HEK293 (cell line): ENCODE results near the gene EGFLAM.

Experiments used
- CTCF ChIP-seq: fragments of 450-650 bp; formaldehyde crosslinking; IDR thresholded peaks from 2 replicates; pipeline ENCODE4 v1.5.1; 2016; ENCODE audit warnings: missing biosample characterization, missing genetic modification characterization
- HOXD13 ChIP-seq: sonication (generic); formaldehyde crosslinking; IDR thresholded peaks from 2 replicates; pipeline ENCODE4 v1.8.0; 2022; ENCODE audit warnings: missing genetic modification reagents, borderline replicate concordance
- PBX3 ChIP-seq: sonication (generic); formaldehyde crosslinking; IDR thresholded peaks from 2 replicates; pipeline ENCODE4 v1.8.1; 2022; ENCODE audit warnings: mild to moderate bottlenecking, moderate library complexity, missing genetic modification reagents
- RBAK ChIP-seq: fragments of 450-650 bp; formaldehyde crosslinking; IDR thresholded peaks from 2 replicates; pipeline ENCODE4 v1.5.1; 2016; ENCODE audit warnings: missing biosample characterization, missing genetic modification characterization
- SETDB1 ChIP-seq: IDR thresholded peaks from one replicate; pipeline ENCODE4 v1.6.1; 2017; ENCODE audit warnings: mild to moderate bottlenecking, low read length, moderate library complexity, mixed read lengths; ENCODE audit not compliant: insufficient read length
- SP7 ChIP-seq: fragments of 450-650 bp; formaldehyde crosslinking; IDR thresholded peaks from 2 replicates; pipeline ENCODE4 v1.5.1; 2016; ENCODE audit warnings: missing biosample characterization, missing genetic modification characterization
- WT1 ChIP-seq: fragments of 450-650 bp; formaldehyde crosslinking; IDR thresholded peaks from 2 replicates; pipeline ENCODE4 v1.5.1; 2016; ENCODE audit warnings: missing biosample characterization, missing genetic modification characterization
- YY1 ChIP-seq: fragments of 450-650 bp; formaldehyde crosslinking; IDR thresholded peaks from 2 replicates; pipeline ENCODE4 v1.5.1; 2018; ENCODE audit warnings: missing biosample characterization, missing genetic modification characterization
- ZNF10 ChIP-seq: fragments of 450-650 bp; formaldehyde crosslinking; IDR thresholded peaks from 2 replicates; pipeline ENCODE4 v1.5.1; 2017; ENCODE audit warnings: missing biosample characterization, missing genetic modification characterization
- ZNF561 ChIP-seq: fragments of 450-650 bp; IDR thresholded peaks from 2 replicates; pipeline ENCODE4 v1.5.1; 2018; ENCODE audit warnings: missing biosample characterization, missing genetic modification characterization, borderline replicate concordance
- ZNF580 ChIP-seq: fragments of 450-650 bp; formaldehyde crosslinking; IDR thresholded peaks from 2 replicates; pipeline ENCODE4 v1.5.1; 2016; ENCODE audit warnings: missing biosample characterization, missing genetic modification characterization
- ZNF664 ChIP-seq: fragments of 450-650 bp; formaldehyde crosslinking; IDR thresholded peaks from 2 replicates; pipeline ENCODE4 v1.5.1; 2016; ENCODE audit warnings: missing biosample characterization, missing genetic modification characterization

- TF ChIP-seq CTCF (no peak), WT1 (tag by site-specific recombination) (no peak), YY1 (tag by site-specific recombination) (no peak), ZNF10 (no peak), ZNF561 (tag by site-specific recombination) (no peak), ZNF580 (no peak), SP7 (no peak), SETDB1 (no peak), RBAK (tag by site-specific recombination) (no peak), PBX3 (CRISPR knock-in tag) (no peak), ZNF664 (tag by site-specific recombination) (no peak), HOXD13 (CRISPR knock-in tag) (no peak)
These were observed 235.8 kb downstream of the EGFLAM start for GRCh38 chr5:38494175-38494574.
